Thyroid gland (tissue), 4 donors: ENCODE data around the gene ST6GALNAC6.

Experiments
- CTCF ChIP-seq, 6 experiments: fragments of 200-600 bp in 3 of 6; fragments of 450-650 bp in 3 of 6; sonication (generic) in 3 of 6; IDR thresholded peaks; one replicate each; pipeline ENCODE4 v1.5.1; 2016 to 2019; ENCODE audit warnings: antibody characterized with exemption in 6 of 6, mild to moderate bottlenecking in 2 of 6, inconsistent platforms in 1 of 6, moderate library complexity in 1 of 6
- POLR2A ChIP-seq, 2 donors: fragments of 450-650 bp; IDR thresholded peaks; one replicate each; pipeline ENCODE4 v1.6.1; 2017; ENCODE audit warnings: antibody characterized with exemption in 2 of 2, mild to moderate bottlenecking in 2 of 2, moderate library complexity in 1 of 2

- no peak for TF ChIP-seq POLR2A (IDR thresholded peaks at IDR 0.05)
- no peak for TF ChIP-seq CTCF (IDR thresholded peaks at IDR 0.05)
Measured at GRCh38 chr9:127898433-127899127, 823 bp downstream of the ST6GALNAC6 start.
